ENCODE measurements around the gene MAGEE1. TPM values are rescaled to one million over a fixed set of nuclear protein-coding genes. Genes with fewer than 3 reads are reported as not detected.

MAGEE1 gene
- total and polyA plus RNA-seq, 11 donors: 0.83 to 4.3 (median 3.0) TPM

DNA sequence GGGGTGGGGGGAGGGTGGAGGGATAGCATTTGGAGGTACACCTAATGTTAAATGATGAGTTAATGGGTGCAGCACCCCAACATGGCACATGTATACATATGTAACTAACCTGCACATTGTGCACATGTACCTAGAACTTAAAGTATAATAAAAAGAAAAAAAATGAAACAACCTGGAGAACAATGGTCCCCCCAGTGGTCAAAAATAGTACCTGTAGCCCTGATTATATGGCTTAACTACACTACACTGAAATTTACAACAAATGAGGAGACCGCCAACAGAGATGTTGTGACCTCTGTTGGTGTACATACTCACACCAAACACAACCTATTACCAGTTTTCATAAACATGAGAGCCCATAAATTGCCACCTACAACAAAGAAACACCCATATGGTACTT lies 7.3 kb upstream of the MAGEE1 start:
- no peak overlapping the region for H3K4me3 ChIP-seq
- TF ChIP-seq, protein P1, sequence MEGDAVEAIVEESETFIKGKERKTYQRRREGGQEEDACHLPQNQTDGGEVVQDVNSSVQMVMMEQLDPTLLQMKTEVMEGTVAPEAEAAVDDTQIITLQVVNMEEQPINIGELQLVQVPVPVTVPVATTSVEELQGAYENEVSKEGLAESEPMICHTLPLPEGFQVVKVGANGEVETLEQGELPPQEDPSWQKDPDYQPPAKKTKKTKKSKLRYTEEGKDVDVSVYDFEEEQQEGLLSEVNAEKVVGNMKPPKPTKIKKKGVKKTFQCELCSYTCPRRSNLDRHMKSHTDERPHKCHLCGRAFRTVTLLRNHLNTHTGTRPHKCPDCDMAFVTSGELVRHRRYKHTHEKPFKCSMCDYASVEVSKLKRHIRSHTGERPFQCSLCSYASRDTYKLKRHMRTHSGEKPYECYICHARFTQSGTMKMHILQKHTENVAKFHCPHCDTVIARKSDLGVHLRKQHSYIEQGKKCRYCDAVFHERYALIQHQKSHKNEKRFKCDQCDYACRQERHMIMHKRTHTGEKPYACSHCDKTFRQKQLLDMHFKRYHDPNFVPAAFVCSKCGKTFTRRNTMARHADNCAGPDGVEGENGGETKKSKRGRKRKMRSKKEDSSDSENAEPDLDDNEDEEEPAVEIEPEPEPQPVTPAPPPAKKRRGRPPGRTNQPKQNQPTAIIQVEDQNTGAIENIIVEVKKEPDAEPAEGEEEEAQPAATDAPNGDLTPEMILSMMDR (IDR thresholded peaks at IDR 0.05): no peak
- TF ChIP-seq POLR2A (IDR thresholded peaks at IDR 0.05): no peak
- no peaks in the 10 kb centered on the region for H3K4me1 ChIP-seq
- ATAC-seq (no peak), DNase-seq (no peak)
- no peak overlapping the region for H3K27ac ChIP-seq
- H3K36me3 ChIP-seq: no peaks in the 10 kb centered on the region
- WGBS, 4 donors: 80 to 87% (median 85%) methylated on average over 1 of the region's 1 CpG
- intact Hi-C loops (cut with DNase I): no loop called here
- H3K9me3 ChIP-seq: peaks cover 0 to 3% (median 0%) of the 10 kb centered on the region in 12 donors
- peaks cover 0 to 8% (median 0%) of the 10 kb centered on the region in 9 donors for H3K27me3 ChIP-seq

DNA sequence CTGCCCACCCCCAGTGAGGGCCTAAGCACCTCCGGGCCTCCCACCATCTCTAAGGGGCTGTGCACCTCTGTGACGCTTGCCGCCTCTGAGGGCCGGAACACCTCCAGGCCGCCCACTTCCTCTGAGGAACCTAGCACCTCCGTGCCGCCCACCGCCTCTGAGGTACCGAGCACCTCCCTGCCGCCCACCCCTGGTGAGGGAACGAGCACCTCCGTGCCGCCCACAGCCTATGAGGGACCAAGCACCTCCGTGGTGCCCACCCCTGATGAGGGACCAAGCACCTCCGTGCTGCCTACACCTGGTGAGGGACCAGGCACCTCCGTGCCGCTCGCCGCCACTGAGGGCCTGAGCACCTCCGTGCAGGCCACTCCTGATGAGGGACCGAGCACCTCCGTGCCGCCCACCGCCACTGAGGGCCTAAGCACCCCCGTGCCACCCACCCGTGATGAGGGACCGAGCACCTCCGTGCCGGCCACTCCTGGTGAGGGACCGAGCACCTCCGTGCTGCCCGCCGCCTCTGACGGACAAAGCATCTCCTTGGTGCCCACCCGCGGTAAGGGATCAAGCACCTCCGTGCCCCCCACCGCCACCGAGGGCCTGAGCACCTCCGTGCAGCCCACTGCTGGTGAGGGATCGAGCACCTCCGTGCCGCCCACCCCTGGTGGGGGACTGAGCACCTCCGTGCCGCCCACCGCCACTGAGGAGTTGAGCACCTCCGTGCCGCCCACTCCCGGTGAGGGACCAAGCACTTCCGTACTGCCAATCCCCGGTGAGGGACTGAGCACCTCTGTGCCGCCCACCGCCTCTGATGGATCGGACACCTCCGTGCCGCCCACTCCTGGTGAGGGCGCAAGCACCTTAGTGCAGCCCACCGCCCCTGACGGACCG lies 977 bp downstream of the MAGEE1 start:
- no peak for TF ChIP-seq POLR2A (IDR thresholded peaks at IDR 0.05)
- TF ChIP-seq, protein P1 (IDR thresholded peaks at IDR 0.05): no peak
- H3K27ac ChIP-seq: peak overlapping the region in 1 of 12 donors; percentile 57
- peak; percentile 31 to 46 (median 40) for ATAC-seq

DNA sequence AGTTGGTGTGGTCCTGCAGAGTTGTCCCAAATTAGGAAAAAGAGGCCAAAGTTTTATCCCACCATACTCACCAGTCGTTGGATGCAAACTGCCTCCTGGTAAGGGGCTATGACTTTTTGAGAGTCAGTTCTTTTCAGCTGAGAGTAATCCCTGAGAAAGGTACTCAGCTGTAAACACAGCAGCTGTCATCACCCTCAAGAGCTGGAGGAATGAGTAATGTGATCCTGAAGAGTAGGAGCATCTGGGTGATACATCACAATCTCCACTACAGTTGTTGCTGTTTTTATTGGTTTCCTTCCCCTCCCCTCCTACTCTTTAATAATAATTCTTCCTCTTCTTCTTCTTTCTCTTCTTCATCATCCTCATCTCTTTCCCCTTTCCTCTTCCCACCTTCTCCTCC lies 5.7 kb downstream of the MAGEE1 start:
- H3K36me3 ChIP-seq: no peaks in the 10 kb centered on the region
- intact Hi-C loops (cut with DNase I): no loop called here
- WGBS, 4 donors: 25 to 52% (median 35%) methylated on average over 1 of the region's 1 CpG
- DNase-seq: no peak
- ATAC-seq: no peak
- H3K27ac ChIP-seq: no peak overlapping the region
- H3K27me3 ChIP-seq: peaks cover 0 to 6% (median 0%) of the 10 kb centered on the region in 9 donors
- H3K4me3 ChIP-seq: no peak overlapping the region
- peaks cover 0 to 8% (median 0%) of the 10 kb centered on the region in 12 donors for H3K4me1 ChIP-seq
- no peak for TF ChIP-seq POLR2A (IDR thresholded peaks at IDR 0.05)
- TF ChIP-seq, protein P1 (IDR thresholded peaks at IDR 0.05): no peak
- no peaks in the 10 kb centered on the region for H3K9me3 ChIP-seq

More for the DNA sequence above, 977 bp downstream of the MAGEE1 start:
- H3K4me3 ChIP-seq: peak overlapping the region; percentile 48 to 87 (median 65)
- peaks cover 0 to 8% (median 0%) of the 10 kb centered on the region in 12 donors for H3K4me1 ChIP-seq
- no peaks in the 10 kb centered on the region for H3K36me3 ChIP-seq
- intact Hi-C loops (cut with DNase I): no loop called here
- H3K9me3 ChIP-seq: no peaks in the 10 kb centered on the region
- H3K27me3 ChIP-seq: peaks cover 0 to 17% (median 0%) of the 10 kb centered on the region in 9 donors
- 15 to 54% (median 32%) methylated on average over 26 to 60 of the region's 60 CpGs for WGBS, 4 donors
- peak; percentile 6 to 54 (median 21) for DNase-seq

DNA sequence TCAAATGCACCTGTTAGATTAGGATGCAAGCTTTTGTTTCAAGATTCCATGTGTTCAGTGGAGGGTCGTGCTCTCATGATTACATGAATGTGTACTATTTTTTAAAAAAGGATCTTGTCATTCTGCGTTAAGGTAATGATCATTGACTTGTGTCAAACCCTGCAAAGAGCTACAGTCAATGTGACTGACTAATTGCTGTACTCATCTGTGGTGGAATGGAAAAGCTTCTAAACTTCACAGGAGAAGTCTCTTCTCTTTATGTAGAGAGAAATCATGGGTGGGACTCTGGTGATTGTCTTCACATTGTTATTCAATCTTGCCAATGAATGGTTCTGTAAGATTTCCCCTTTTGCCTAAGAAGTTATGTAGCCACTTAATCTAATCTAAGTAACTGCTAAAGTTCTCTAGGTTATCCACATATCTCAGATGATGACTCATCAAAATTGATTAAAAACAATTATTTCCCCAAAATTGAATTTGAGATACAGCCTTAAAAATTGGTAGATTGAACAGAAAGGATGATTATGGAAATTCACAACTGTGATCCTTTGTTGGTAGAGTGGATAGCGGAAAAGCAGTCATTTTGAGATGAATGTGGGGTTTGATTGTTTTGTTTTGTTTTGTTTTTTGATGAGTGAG lies 6.7 kb downstream of the MAGEE1 start:
- ATAC-seq (no peak), DNase-seq (no peak)
- no peak overlapping the region for H3K4me3 ChIP-seq
- intact Hi-C loops (cut with DNase I): no loop called here
- TF ChIP-seq, protein P1 (IDR thresholded peaks at IDR 0.05): no peak
- no peak for TF ChIP-seq POLR2A (IDR thresholded peaks at IDR 0.05)
- H3K27ac ChIP-seq: no peak overlapping the region
- H3K36me3 ChIP-seq: no peaks in the 10 kb centered on the region
- no peaks in the 10 kb centered on the region for H3K4me1 ChIP-seq
- WGBS, 4 donors: 58 to 87% (median 77%) methylated on average over 3 of the region's 3 CpGs
- H3K27me3 ChIP-seq: peaks cover 0 to 6% (median 0%) of the 10 kb centered on the region in 9 donors
- H3K9me3 ChIP-seq: no peaks in the 10 kb centered on the region

All from heart left ventricle (tissue), 16 donors.